Lower lobe of right lung (tissue), 2 donors: ENCODE measurements around the gene FLCN. TPM values are rescaled to one million over a fixed set of nuclear protein-coding genes. Genes with fewer than 3 reads are reported as not detected.

Experiments used
- ATAC-seq, 2 donors: fragments of 200-7000 bp; cut with Tn5 transposase; one replicate each; pipeline ENCODE4 v1.9.1; 2020 to 2022; ENCODE audit warnings: mild to moderate bottlenecking in 2 of 2, moderate library complexity in 2 of 2
- DNase-seq: peaks from one replicate; pipeline ENCODE4 v3.0.0-alpha.2; 2020
- H3K27ac ChIP-seq: fragments of 200-600 bp; one replicate; pipeline ENCODE4 v1.8.0; 2022
- H3K27me3 ChIP-seq: fragments of 200-600 bp; one replicate; pipeline ENCODE4 v1.8.0; 2022; ENCODE audit warnings: low read depth
- H3K36me3 ChIP-seq: fragments of 200-600 bp; one replicate; pipeline ENCODE4 v1.8.0; 2022; ENCODE audit warnings: mild to moderate bottlenecking
- H3K4me1 ChIP-seq: fragments of 200-600 bp; one replicate; pipeline ENCODE4 v1.8.0; 2022
- H3K4me3 ChIP-seq: fragments of 200-600 bp; one replicate; pipeline ENCODE4 v1.8.0; 2022; ENCODE audit warnings: mild to moderate bottlenecking
- H3K9me3 ChIP-seq: fragments of 200-600 bp; one replicate; pipeline ENCODE4 v1.8.0; 2022
- CTCF ChIP-seq: fragments of 200-600 bp; IDR thresholded peaks from one replicate; pipeline ENCODE4 v1.8.0; 2022; ENCODE audit warnings: antibody characterized with exemption, mild to moderate bottlenecking
- intact Hi-C: fragments of 100-400 bp; cut with DNase I; formaldehyde crosslinking; loops from one replicate; pipeline ENCODE4 v1.11.0; 2022
- total RNA-seq: library from RNA; stranded (reverse); fragmentation: NEBNext Ultra II Directional; extraction: Animal tissue kit (Norgen Biotek cat#: 25700); gene quantifications from one replicate; pipeline ENCODE4 v1.2.1, GENCODE V29; 2021
- donor health status: DM: no; HTN: yes; CAD: no; lungs with severe emphysema.

Gene FLCN
- total RNA-seq, 1 donor from 2014 or later, result 92.6 TPM

GRCh38 chr17:17243163-17243562, 6.2 kb upstream of the FLCN start:
- H3K27ac ChIP-seq, result no peak overlapping the region
- no peak for DNase-seq
- intact Hi-C loops, result no loop called here
- H3K4me1 ChIP-seq, result peaks cover 2% of the 10 kb centered on the region
- no peak for ATAC-seq
- H3K36me3 ChIP-seq, result peaks cover 30% of the 10 kb centered on the region
- no peak for TF ChIP-seq CTCF
- no peak overlapping the region for H3K4me3 ChIP-seq
- no peaks in the 10 kb centered on the region for H3K27me3 ChIP-seq
- no peaks in the 10 kb centered on the region for H3K9me3 ChIP-seq

- TF ChIP-seq CTCF, result no peak
- no peak overlapping the region for H3K4me3 ChIP-seq
- intact Hi-C loops, result no loop called here
- H3K36me3 ChIP-seq, result peaks cover 20% of the 10 kb centered on the region
- no peaks in the 10 kb centered on the region for H3K27me3 ChIP-seq
- ATAC-seq (no peak), DNase-seq (no peak)
- H3K9me3 ChIP-seq, result no peaks in the 10 kb centered on the region
- peaks cover 5% of the 10 kb centered on the region for H3K4me1 ChIP-seq
- H3K27ac ChIP-seq, result no peak overlapping the region
Measured at GRCh38 chr17:17242246-17242645, 5.3 kb upstream of the FLCN start.

GRCh38 chr17:17241656-17242055, 4.7 kb upstream of the FLCN start:
- ATAC-seq, result no peak

GRCh38 chr17:17239832-17240231, 2.9 kb upstream of the FLCN start:
- H3K4me3 ChIP-seq, result no peak overlapping the region
- H3K36me3 ChIP-seq, result no peaks in the 10 kb centered on the region
- no peaks in the 10 kb centered on the region for H3K27me3 ChIP-seq
- intact Hi-C loops, result no loop called here
- no peak overlapping the region for H3K27ac ChIP-seq
- no peak for ATAC-seq
- no peak for DNase-seq
- no peaks in the 10 kb centered on the region for H3K9me3 ChIP-seq
- peaks cover 21% of the 10 kb centered on the region for H3K4me1 ChIP-seq
- no peak for TF ChIP-seq CTCF

More at GRCh38 chr17:17241656-17242055, 4.7 kb upstream of the FLCN start:
- Histone ChIP-seq H3K27me3 (no peaks in the 10 kb centered on the region), H3K27ac (no peak overlapping the region), H3K4me1 (peaks cover 5% of the 10 kb centered on the region), H3K4me3 (no peak overlapping the region), H3K9me3 (no peaks in the 10 kb centered on the region), H3K36me3 (peaks cover 14% of the 10 kb centered on the region)
- DNase-seq, result no peak
- no peak for TF ChIP-seq CTCF
- intact Hi-C loops, result no loop called here

- Histone ChIP-seq H3K4me3 (peak overlapping the region; percentile 100), H3K27me3 (no peaks in the 10 kb centered on the region), H3K27ac (peak overlapping the region; percentile 100), H3K4me1 (peaks cover 29% of the 10 kb centered on the region), H3K9me3 (no peaks in the 10 kb centered on the region), H3K36me3 (peaks cover 17% of the 10 kb centered on the region)
- ATAC-seq, result peak; percentile 51 to 65
- TF ChIP-seq CTCF, result no peak
- no peak for DNase-seq
- intact Hi-C loops, result no loop called here
Measured at GRCh38 chr17:17236295-17237025, 508 bp downstream of the FLCN start.
